Nephron progenitor cell (in vitro differentiated cells): ENCODE data around the gene ZNF555.
"Not testable (repeated sequence)": the region's sequence is repeated elsewhere in the genome, so short reads cannot be mapped to it uniquely, and the experiment has no call there.

Source experiments
- DNase-seq: peaks from one replicate; pipeline ENCODE4 v3.0.0; 2021
- H3K27ac Mint-ChIP-seq: 2 replicates; pipeline ENCODE4 v1.8.0; 2021; ENCODE audit warnings: mild to moderate bottlenecking, moderate library complexity, mixed read lengths
- H3K27me3 Mint-ChIP-seq: 2 replicates; pipeline ENCODE4 v1.8.0; 2021; ENCODE audit warnings: mild to moderate bottlenecking, low read depth, mixed read lengths; ENCODE audit not compliant: poor library complexity
- H3K36me3 Mint-ChIP-seq: 2 replicates; pipeline ENCODE4 v1.8.0; 2021; ENCODE audit warnings: low read depth, mixed read lengths
- H3K4me1 Mint-ChIP-seq: 2 replicates; pipeline ENCODE4 v1.8.0; 2021; ENCODE audit warnings: mixed read lengths
- H3K4me3 Mint-ChIP-seq: 2 replicates; pipeline ENCODE4 v1.8.0; 2021; ENCODE audit warnings: mild to moderate bottlenecking, moderate library complexity, mixed read lengths
- H3K9me3 Mint-ChIP-seq: 2 replicates; pipeline ENCODE4 v1.8.0; 2021; ENCODE audit warnings: mild to moderate bottlenecking, moderate library complexity, mixed read lengths
- TF ChIP-seq, protein P1 (sequence below): fragments of 200-600 bp; sonication (generic); IDR thresholded peaks from 2 replicates; pipeline ENCODE4 v1.5.0; 2021; ENCODE audit warnings: antibody characterized with exemption

The ZNF555 gene

GRCh38 chr19:2813235-2814160 lies 27.8 kb upstream of the ZNF555 start:
- peaks cover 13% of the 10 kb centered on the region for H3K36me3 Mint-ChIP-seq
- peaks cover under 1% of the 10 kb centered on the region for H3K27me3 Mint-ChIP-seq
- H3K27ac Mint-ChIP-seq = no peak overlapping the region
- DNase-seq = no peak
- no peak overlapping the region for H3K4me3 Mint-ChIP-seq
- H3K4me1 Mint-ChIP-seq = no peaks in the 10 kb centered on the region
- H3K9me3 Mint-ChIP-seq = peaks cover 3% of the 10 kb centered on the region
- TF ChIP-seq, protein P1, sequence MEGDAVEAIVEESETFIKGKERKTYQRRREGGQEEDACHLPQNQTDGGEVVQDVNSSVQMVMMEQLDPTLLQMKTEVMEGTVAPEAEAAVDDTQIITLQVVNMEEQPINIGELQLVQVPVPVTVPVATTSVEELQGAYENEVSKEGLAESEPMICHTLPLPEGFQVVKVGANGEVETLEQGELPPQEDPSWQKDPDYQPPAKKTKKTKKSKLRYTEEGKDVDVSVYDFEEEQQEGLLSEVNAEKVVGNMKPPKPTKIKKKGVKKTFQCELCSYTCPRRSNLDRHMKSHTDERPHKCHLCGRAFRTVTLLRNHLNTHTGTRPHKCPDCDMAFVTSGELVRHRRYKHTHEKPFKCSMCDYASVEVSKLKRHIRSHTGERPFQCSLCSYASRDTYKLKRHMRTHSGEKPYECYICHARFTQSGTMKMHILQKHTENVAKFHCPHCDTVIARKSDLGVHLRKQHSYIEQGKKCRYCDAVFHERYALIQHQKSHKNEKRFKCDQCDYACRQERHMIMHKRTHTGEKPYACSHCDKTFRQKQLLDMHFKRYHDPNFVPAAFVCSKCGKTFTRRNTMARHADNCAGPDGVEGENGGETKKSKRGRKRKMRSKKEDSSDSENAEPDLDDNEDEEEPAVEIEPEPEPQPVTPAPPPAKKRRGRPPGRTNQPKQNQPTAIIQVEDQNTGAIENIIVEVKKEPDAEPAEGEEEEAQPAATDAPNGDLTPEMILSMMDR = no peak

DNA sequence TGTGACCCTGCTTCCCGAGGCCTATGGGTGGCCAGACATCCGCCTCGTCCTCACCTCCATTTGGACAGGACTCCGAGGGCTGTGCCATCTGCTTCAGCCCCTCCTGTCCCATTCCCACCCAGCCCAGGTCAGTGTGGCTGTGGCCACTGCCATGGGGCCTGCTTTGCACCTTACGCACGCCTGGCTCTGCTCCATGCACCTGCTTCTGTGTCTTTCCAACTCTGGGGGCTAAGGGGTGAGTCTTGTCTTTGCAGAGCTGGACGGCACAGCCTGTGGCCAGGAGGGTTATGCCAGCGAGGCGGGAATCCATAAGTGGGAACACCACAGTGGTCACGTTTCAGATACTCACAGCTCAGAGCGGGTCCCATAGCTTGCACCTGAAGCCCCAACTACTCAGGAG lies 26.8 kb upstream of the ZNF555 start:
- no peak overlapping the region for H3K27ac Mint-ChIP-seq
- H3K27me3 Mint-ChIP-seq = peaks cover 5% of the 10 kb centered on the region
- H3K4me1 Mint-ChIP-seq = no peaks in the 10 kb centered on the region
- TF ChIP-seq, protein P1 = no peak
- no peak for DNase-seq
- H3K36me3 Mint-ChIP-seq = peaks cover 4% of the 10 kb centered on the region
- H3K4me3 Mint-ChIP-seq = no peak overlapping the region
- peaks cover 3% of the 10 kb centered on the region for H3K9me3 Mint-ChIP-seq

- H3K27ac Mint-ChIP-seq = no peak overlapping the region
- no peak for DNase-seq
- no peak overlapping the region for H3K4me3 Mint-ChIP-seq
- no peaks in the 10 kb centered on the region for H3K4me1 Mint-ChIP-seq
- H3K36me3 Mint-ChIP-seq = peaks cover 4% of the 10 kb centered on the region
- peaks cover 5% of the 10 kb centered on the region for H3K27me3 Mint-ChIP-seq
- TF ChIP-seq, protein P1 = no peak
- peaks cover 4% of the 10 kb centered on the region for H3K9me3 Mint-ChIP-seq
Measured at GRCh38 chr19:2815191-2815614, 26.1 kb upstream of the ZNF555 start.

DNA sequence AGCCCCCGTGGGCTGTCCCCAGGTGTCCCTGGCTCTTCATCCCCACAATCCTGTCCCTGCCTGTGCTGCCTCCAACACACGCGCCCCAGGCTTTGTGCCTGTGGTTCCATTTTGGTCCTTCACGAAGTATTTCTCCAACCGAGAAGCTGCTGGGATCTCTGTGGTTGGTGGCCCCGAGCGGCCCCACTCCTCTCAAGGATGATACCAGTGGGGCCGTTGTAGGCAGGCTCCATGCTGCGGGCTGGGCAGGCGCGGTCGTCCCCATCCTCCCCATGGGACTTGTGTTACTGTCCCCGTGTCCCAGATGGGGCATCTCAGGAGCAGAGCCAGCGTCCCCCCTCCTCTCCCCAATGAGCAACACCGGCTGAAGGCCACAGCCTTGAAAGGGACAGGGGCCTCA lies 25.4 kb upstream of the ZNF555 start:
- Mint-ChIP-seq H3K9me3 (peaks cover 6% of the 10 kb centered on the region), H3K4me1 (no peaks in the 10 kb centered on the region), H3K27me3 (peaks cover 5% of the 10 kb centered on the region), H3K36me3 (peaks cover 4% of the 10 kb centered on the region), H3K4me3 (no peak overlapping the region), H3K27ac (peak overlapping the region; percentile 61)
- DNase-seq = no peak
- TF ChIP-seq, protein P1 = no peak

DNA sequence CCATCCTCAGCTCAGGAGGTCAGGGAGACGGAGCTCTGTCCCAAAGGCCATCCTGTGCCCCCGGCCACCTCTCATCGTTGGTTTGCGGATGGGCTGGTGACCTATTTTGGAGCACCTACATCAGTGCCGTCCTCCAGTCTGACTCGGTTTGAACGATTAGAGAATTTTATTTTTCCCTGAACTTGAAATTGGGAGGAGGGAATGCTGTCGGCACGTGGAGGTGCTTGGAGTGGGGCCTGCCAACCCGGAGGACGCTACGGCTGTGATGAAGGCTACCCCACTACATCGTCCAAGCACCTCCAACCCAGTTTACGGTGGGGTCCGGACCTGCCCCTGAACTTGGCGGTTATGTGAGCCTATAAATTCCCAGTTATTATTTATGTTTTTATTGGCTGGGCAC lies 24.6 kb upstream of the ZNF555 start:
- H3K27me3 Mint-ChIP-seq = peaks cover 5% of the 10 kb centered on the region
- H3K27ac Mint-ChIP-seq = peak overlapping the region; percentile 29
- DNase-seq = no peak
- peaks cover 9% of the 10 kb centered on the region for H3K36me3 Mint-ChIP-seq
- no peaks in the 10 kb centered on the region for H3K4me1 Mint-ChIP-seq
- TF ChIP-seq, protein P1 = no peak
- H3K9me3 Mint-ChIP-seq = peaks cover 10% of the 10 kb centered on the region
- H3K4me3 Mint-ChIP-seq = no peak overlapping the region

GRCh38 chr19:2817237-2817829 lies 23.9 kb upstream of the ZNF555 start:
- not testable (repeated sequence) for DNase-seq, H3K27me3 Mint-ChIP-seq, H3K4me3 Mint-ChIP-seq, H3K4me1 Mint-ChIP-seq, H3K27ac Mint-ChIP-seq
- Mint-ChIP-seq H3K9me3 (peaks cover 11% of the 10 kb centered on the region), H3K36me3 (peaks cover 15% of the 10 kb centered on the region)
